HG02938 (cell line): ENCODE data around the gene AJAP1.

Source experiments
- ATAC-seq: cut with Tn5 transposase; IDR thresholded peaks from one replicate; pipeline ENCODE4 v1.9.1; 2021; ENCODE audit warnings: mild to moderate bottlenecking, moderate library complexity; ENCODE audit not compliant: unreplicated experiment

AJAP1 gene

GRCh38 chr1:4801192-4801924 is 146.9 kb downstream of the AJAP1 start:
- no peak for ATAC-seq

- ATAC-seq = no peak
These were observed 147.6 kb downstream of the AJAP1 start for GRCh38 chr1:4802024-4802423.

DNA sequence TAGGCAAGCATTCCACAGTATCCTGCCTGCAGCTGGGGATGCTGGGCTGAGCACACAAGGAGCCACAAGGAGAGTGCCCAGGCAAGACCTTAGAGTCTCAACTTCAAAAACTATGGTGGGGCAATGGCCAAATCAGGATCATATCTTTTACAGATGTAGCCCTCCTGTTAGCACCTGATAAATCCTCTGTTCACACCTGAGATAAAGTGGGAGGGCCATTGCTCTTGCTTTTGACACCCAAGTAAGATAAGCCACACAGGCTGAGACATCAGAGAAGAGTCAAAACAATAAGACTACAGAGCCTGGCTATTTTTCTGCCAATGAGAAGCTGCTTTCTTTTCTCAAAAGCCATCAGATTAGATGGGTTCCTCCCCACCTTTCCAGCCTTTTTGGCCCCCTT is 148.9 kb downstream of the AJAP1 start:
- ATAC-seq = no peak

DNA sequence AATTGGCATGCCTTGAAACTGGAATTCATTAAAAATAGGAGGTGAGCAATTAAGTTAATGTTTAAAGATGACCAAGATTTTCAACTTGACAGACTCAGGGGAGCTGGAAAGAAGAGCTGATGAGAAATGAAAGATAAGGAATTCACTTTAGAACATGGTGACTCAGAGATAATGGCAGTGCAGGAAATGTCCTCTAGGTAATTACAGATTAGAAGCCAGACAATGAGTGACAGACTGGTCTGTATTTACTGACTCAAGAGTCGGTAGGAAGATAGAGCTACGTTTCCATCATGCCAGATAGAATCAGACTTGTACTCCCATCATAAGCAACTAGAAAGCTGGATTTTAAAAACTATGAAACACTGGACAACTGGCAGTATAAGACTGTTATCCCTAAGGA is 151.6 kb downstream of the AJAP1 start:
- no peak for ATAC-seq

DNA sequence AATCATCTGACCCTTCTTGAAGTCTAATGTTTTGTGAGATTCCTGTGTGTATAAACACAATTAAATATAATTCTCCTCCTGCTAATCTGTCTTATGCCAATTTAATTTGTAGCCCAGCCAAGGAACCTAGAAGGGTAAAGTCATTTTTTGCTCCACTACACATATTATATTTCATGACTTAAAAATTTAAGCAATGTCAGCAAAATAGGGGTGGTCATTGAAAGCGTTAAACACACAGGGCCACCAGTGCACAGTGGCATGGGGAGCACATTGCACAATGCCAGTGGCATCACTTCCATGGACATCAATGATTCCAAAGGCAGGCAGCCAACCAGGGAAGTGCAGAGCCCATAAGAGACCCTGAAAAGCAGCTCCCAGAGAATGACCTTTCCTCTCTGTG is 166.1 kb downstream of the AJAP1 start:
- ATAC-seq = no peak

DNA sequence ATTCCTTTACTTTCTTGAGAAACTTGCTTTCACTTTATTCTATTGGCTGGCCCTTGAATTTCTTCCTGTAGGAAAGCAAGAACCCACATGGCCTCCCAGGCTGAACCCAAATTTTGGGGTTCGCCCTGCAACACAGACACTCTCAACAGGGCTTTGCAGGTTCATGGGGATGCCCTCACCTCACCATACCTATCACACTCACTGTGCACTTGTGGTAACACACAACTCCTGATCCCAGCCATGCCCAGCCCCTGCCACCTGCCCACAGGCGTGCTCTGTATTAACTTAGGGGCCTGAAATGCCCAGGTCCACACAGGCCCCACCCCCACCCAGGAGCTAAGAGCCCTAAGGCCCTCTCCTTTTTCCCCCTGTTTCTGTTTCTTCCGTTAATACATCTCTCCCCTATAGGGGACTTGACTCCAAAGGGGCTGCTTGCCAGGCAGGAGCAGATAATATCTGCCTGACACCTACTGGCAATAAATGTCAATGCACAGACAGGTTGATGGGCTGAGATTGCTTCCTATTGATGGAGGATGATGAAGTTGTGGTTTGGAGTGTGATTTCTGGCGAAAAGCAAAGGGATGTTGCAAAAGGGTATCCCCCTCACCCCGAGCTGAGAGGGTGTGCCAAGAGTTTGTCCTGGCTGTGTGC is 171.5 kb downstream of the AJAP1 start:
- no peak for ATAC-seq

- ATAC-seq = no peak
These were observed 176.3 kb downstream of the AJAP1 start for GRCh38 chr1:4830707-4831106.

- ATAC-seq = no peak
These were observed 182.2 kb downstream of the AJAP1 start for GRCh38 chr1:4836574-4836973.

GRCh38 chr1:4837031-4837600 is 182.7 kb downstream of the AJAP1 start:
- no peak for ATAC-seq

DNA sequence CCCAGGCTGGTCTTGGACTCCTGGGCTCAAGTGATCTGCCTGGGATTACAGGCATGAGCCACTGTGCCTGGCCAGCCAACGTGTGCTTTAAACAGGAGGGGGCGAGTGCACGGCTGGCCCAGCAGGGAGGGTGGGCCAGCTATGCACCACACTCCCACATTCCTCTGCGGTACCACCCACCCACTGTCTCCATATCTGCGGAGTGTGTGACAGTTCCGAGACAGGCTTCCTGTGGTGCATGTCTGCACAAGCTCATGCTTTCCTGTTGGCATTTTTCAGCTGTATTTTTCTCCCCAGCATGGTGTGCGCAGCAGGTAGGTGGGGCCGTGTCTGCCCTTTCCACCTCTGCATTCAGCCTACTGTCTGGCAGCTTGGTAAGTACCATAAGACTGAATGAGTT is 183.3 kb downstream of the AJAP1 start:
- ATAC-seq = no peak

DNA sequence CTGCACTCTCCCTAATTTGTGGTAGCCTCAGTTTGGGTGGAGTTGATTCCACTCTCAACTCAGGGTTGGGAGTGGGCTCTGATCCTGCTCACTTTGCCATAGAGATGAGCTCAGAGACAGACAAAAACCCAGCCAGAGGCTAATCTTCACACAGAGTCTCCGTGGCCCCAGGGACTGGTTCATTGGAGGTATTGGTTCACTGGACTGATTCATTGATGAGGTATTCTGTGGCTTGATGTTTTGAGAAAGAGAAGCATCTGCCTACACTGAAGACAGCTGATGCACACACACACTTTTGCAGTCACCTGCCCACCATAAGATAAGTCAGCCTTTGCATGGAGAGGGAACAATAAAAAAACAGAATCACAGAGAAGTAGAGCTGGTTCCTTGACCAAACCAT is 183.8 kb downstream of the AJAP1 start:
- ATAC-seq = no peak
